MM.1S (cell line): ENCODE results near the gene TP53I3.

ENCODE experiments used
- DNase-seq: peaks from one replicate; pipeline ENCODE4 v3.0.0-alpha.2; 2015
- H2AFZ ChIP-seq: fragments of 300-600 bp; sonication (generic); 2 replicates; pipeline ENCODE4 v1.6.0; 2016; ENCODE audit warnings: antibody characterized with exemption, low read length
- H3F3A ChIP-seq: fragments of 300-600 bp; sonication (generic); 2 replicates; pipeline ENCODE4 v1.6.1; 2016; ENCODE audit warnings: mild to moderate bottlenecking, antibody characterized with exemption, low read length, moderate library complexity, mixed read lengths; ENCODE audit not compliant: insufficient read depth
- H3K27ac ChIP-seq: fragments of 300-600 bp; sonication (generic); 2 replicates; pipeline ENCODE4 v1.5.1; 2016; ENCODE audit warnings: mild to moderate bottlenecking, low read length
- H3K27me3 ChIP-seq: fragments of 300-600 bp; sonication (generic); replicated peaks from 2 replicates; pipeline ENCODE4 v1.6.0; 2016; ENCODE audit warnings: low read length; ENCODE audit not compliant: insufficient read depth
- H3K36me3 ChIP-seq: fragments of 300-600 bp; sonication (generic); replicated peaks from 2 replicates; pipeline ENCODE4 v1.6.1; 2016; ENCODE audit warnings: mild to moderate bottlenecking, low read length, mixed read lengths; ENCODE audit not compliant: insufficient read depth
- H3K4me1 ChIP-seq: fragments of 300-600 bp; sonication (generic); 2 replicates; pipeline ENCODE4 v1.6.1; 2016; ENCODE audit warnings: low read length, mixed read lengths
- H3K4me2 ChIP-seq: fragments of 300-600 bp; sonication (generic); 2 replicates; pipeline ENCODE4 v1.6.0; 2016; ENCODE audit warnings: low read depth, low read length
- H3K4me3 ChIP-seq: fragments of 300-600 bp; sonication (generic); 2 replicates; pipeline ENCODE4 v1.5.1; 2016; ENCODE audit warnings: low read length, mixed read lengths
- H3K79me2 ChIP-seq: fragments of 300-600 bp; sonication (generic); 2 replicates; pipeline ENCODE4 v1.6.1; 2016; ENCODE audit warnings: mixed run types, low read length, mixed read lengths
- H3K9ac ChIP-seq: fragments of 300-600 bp; sonication (generic); 2 replicates; pipeline ENCODE4 v1.6.1; 2016; ENCODE audit warnings: low read length, mixed read lengths
- H3K9me2 ChIP-seq: fragments of 300-600 bp; sonication (generic); replicated peaks from 2 replicates; pipeline ENCODE4 v1.6.1; 2016; ENCODE audit warnings: mild to moderate bottlenecking, low read length, mixed read lengths; ENCODE audit not compliant: insufficient read depth
- H3K9me3 ChIP-seq: fragments of 300-600 bp; sonication (generic); replicated peaks from 2 replicates; pipeline ENCODE4 v1.6.1; 2016; ENCODE audit warnings: mild to moderate bottlenecking, low read length, mixed read lengths; ENCODE audit not compliant: insufficient read depth
- H4K20me1 ChIP-seq: fragments of 300-600 bp; sonication (generic); 2 replicates; pipeline ENCODE4 v1.6.1; 2016; ENCODE audit warnings: mild to moderate bottlenecking, low read length, moderate library complexity, mixed read lengths; ENCODE audit not compliant: insufficient read depth
- CTCF ChIP-seq: fragments of 300-600 bp; sonication (generic); IDR thresholded peaks from 2 replicates; pipeline ENCODE4 v1.5.1; 2016; ENCODE audit warnings: antibody characterized with exemption, low read length, mixed read lengths
- EZH2 ChIP-seq: fragments of 300-600 bp; sonication (generic); optimal IDR thresholded peaks from 2 replicates; pipeline ENCODE3; 2017; ENCODE audit warnings: low read depth, mild to moderate bottlenecking, antibody characterized with exemption, low read length, mixed read lengths
- EZH2phosphoT487 ChIP-seq: fragments of 300-600 bp; sonication (generic); IDR thresholded peaks from 2 replicates; pipeline ENCODE4 v1.6.1; 2018; ENCODE audit warnings: antibody characterized with exemption, low read length

The TP53I3 gene

GRCh38 chr2:24055750-24056149 is 28.9 kb downstream of the TP53I3 start:
- Histone ChIP-seq H3K4me1 (no peaks in the 10 kb centered on the region), H3K36me3 (no peaks in the 10 kb centered on the region), H3K4me2 (no peak overlapping the region), H3K9me2 (no peaks in the 10 kb centered on the region), H2AFZ (no peak overlapping the region), H3K79me2 (no peaks in the 10 kb centered on the region), H4K20me1 (no peaks in the 10 kb centered on the region), H3F3A (0 out of 2 replicates have a peak, but pooled peaks cover 2% of the 10 kb centered on the region), H3K9me3 (no peaks in the 10 kb centered on the region), H3K9ac (no peak overlapping the region), H3K4me3 (no peak overlapping the region), H3K27ac (no peak overlapping the region), H3K27me3 (no peaks in the 10 kb centered on the region; the same call in 1 of the 2 replicates)
- TF ChIP-seq EZH2 (no peak), CTCF (no peak), EZH2phosphoT487 (no peak)
- no peak for DNase-seq

GRCh38 chr2:24054366-24055010 is 30.1 kb downstream of the TP53I3 start:
- Histone ChIP-seq H3K9ac (no peak overlapping the region), H4K20me1 (no peaks in the 10 kb centered on the region)
- DNase-seq = no peak

GRCh38 chr2:24052951-24053350 is 31.7 kb downstream of the TP53I3 start:
- Histone ChIP-seq H3K27me3 (peaks cover 13% of the 10 kb centered on the region), H3K9me2 (no peaks in the 10 kb centered on the region), H3K4me3 (no peak overlapping the region), H3K27ac (no peak overlapping the region), H3K36me3 (no peaks in the 10 kb centered on the region), H3F3A (0 out of 2 replicates have a peak, but pooled peaks cover 2% of the 10 kb centered on the region), H3K9ac (no peak overlapping the region), H3K4me1 (no peaks in the 10 kb centered on the region), H4K20me1 (no peaks in the 10 kb centered on the region), H2AFZ (no peak overlapping the region), H3K9me3 (no peaks in the 10 kb centered on the region), H3K4me2 (no peak overlapping the region), H3K79me2 (no peaks in the 10 kb centered on the region)
- TF ChIP-seq CTCF = no peak
- no peak for TF ChIP-seq EZH2phosphoT487
- TF ChIP-seq EZH2 = no peak
- no peak for DNase-seq

More at GRCh38 chr2:24054366-24055010, 30.1 kb downstream of the TP53I3 start:
- H3K4me3 ChIP-seq = no peak overlapping the region
- H3K27me3 ChIP-seq = peaks cover 5% of the 10 kb centered on the region
- H3F3A ChIP-seq = 0 out of 2 replicates have a peak, but pooled peaks cover 2% of the 10 kb centered on the region
- H3K4me1 ChIP-seq = no peaks in the 10 kb centered on the region
- no peaks in the 10 kb centered on the region for H3K9me2 ChIP-seq
- no peaks in the 10 kb centered on the region for H3K9me3 ChIP-seq
- TF ChIP-seq CTCF (no peak), EZH2phosphoT487 (no peak), EZH2 (no peak)
- no peaks in the 10 kb centered on the region for H3K79me2 ChIP-seq
- no peak overlapping the region for H2AFZ ChIP-seq
- no peaks in the 10 kb centered on the region for H3K36me3 ChIP-seq
- no peak overlapping the region for H3K4me2 ChIP-seq
- H3K27ac ChIP-seq = no peak overlapping the region
